Keratinocyte (primary cell): ENCODE results near the gene NTSR1. TPM values are rescaled to one million over a fixed set of nuclear protein-coding genes. Genes with fewer than 3 reads are reported as not detected.

ENCODE experiments used
- DNase-seq: peaks from one replicate; pipeline ENCODE4 v3.0.0-alpha.2; 2011; ENCODE audit warnings: low read depth, missing footprints, low spot score
- FAIRE-seq: peaks from 2 replicates; lab custom pipeline; 2011; peaks lifted over from hg19 to GRCh38; lab: Jason Lieb, UNC
- H2AFZ ChIP-seq: 2 replicates; pipeline ENCODE4 v1.6.0; 2012; ENCODE audit warnings: low read length, control low read depth, inconsistent platforms; ENCODE audit not compliant: control insufficient read depth
- H3K27ac ChIP-seq: 2 replicates; pipeline ENCODE4 v1.5.1; 2011; ENCODE audit warnings: low read length; ENCODE audit not compliant: control insufficient read depth, insufficient read depth
- H3K27me3 ChIP-seq: 3 replicates; pipeline ENCODE4 v1.6.0; 2011; ENCODE audit warnings: low read length; ENCODE audit not compliant: control insufficient read depth, insufficient read depth; ENCODE audit errors: extremely low read depth
- H3K36me3 ChIP-seq, 2 experiments: 2 replicates in 1 of 2; 3 replicates in 1 of 2; pipeline ENCODE4 v1.5.1; 2011; ENCODE audit warnings: low read length in 2 of 2, mild to moderate bottlenecking in 1 of 2; ENCODE audit not compliant: control insufficient read depth in 2 of 2, insufficient read depth in 2 of 2; ENCODE audit errors: extremely low read depth in 1 of 2
- H3K4me1 ChIP-seq: 3 replicates; pipeline ENCODE4 v1.5.1; 2011; ENCODE audit warnings: low read length; ENCODE audit not compliant: control insufficient read depth, insufficient read depth; ENCODE audit errors: extremely low read depth
- H3K4me2 ChIP-seq: 3 replicates; pipeline ENCODE4 v1.6.0; 2011; ENCODE audit warnings: low read depth, low read length; ENCODE audit not compliant: control insufficient read depth, insufficient read depth; ENCODE audit errors: extremely low read depth
- H3K4me3 ChIP-seq, 3 experiments: fragments of 200-600 bp in 1 of 3; sonication (generic) in 1 of 3; 2 replicates in 2 of 3; 3 replicates in 1 of 3; pipeline ENCODE4 v1.5.1; 2011 to 2016; ENCODE audit warnings: low read length in 3 of 3, mild to moderate bottlenecking in 3 of 3, control low read depth in 2 of 3, inconsistent platforms in 1 of 3, low read depth in 1 of 3, mixed read lengths in 1 of 3, mixed run types in 1 of 3, moderate library complexity in 1 of 3; ENCODE audit not compliant: control insufficient read depth in 2 of 3, insufficient read depth in 2 of 3; ENCODE audit errors: extremely low read depth in 1 of 3
- H3K79me2 ChIP-seq: 2 replicates; pipeline ENCODE4 v1.6.0; 2012; ENCODE audit warnings: low read length; ENCODE audit not compliant: control insufficient read depth, insufficient read depth
- H3K9ac ChIP-seq: 3 replicates; pipeline ENCODE4 v1.6.0; 2011; ENCODE audit warnings: low read length; ENCODE audit not compliant: control insufficient read depth, insufficient read depth; ENCODE audit errors: extremely low read depth
- H3K9me1 ChIP-seq: 3 replicates; pipeline ENCODE4 v1.6.0; 2011; ENCODE audit warnings: low read length; ENCODE audit not compliant: control insufficient read depth, insufficient read depth; ENCODE audit errors: extremely low read depth
- H3K9me3 ChIP-seq: 2 replicates; pipeline ENCODE4 v1.5.1; 2012; ENCODE audit warnings: low read depth, low read length; ENCODE audit not compliant: control insufficient read depth
- H4K20me1 ChIP-seq: 3 replicates; pipeline ENCODE4 v1.6.0; 2011; ENCODE audit warnings: low read length; ENCODE audit not compliant: control insufficient read depth, insufficient read depth; ENCODE audit errors: extremely low read depth
- EZH2 ChIP-seq: IDR thresholded peaks from one replicate; pipeline ENCODE4 v1.6.1; 2012; ENCODE audit warnings: inconsistent platforms, mild to moderate bottlenecking, low read length, moderate library complexity
- dilution Hi-C: fragments of 300-500 bp; cut with MboI; formaldehyde crosslinking; loops from one replicate; pipeline ENCODE4 v1.7.0; 2020; ENCODE audit warnings: low sequenced_read_pairs; ENCODE audit not compliant: extremely low pct_ligation_motif_present
- polyA plus RNA-seq, 5 experiments: library from polyadenylated mRNA; depleted of rRNA in 3 of 5; stranded (reverse) in 3 of 5; stranded (forward) in 1 of 5; unstranded in 1 of 5; fragments of >200 nt; gene quantifications; 1 replicate in 1 of 5; 2 replicates in 3 of 5; 3 replicates in 1 of 5; pipeline versions ENCODE4 v1.2.1 to v1.2.3, GENCODE V29; 2011 to 2012; ENCODE audit warnings: missing spikeins in 2 of 5, low read depth in 1 of 5, low replicate concordance in 1 of 5
- TF ChIP-seq, protein P1 (sequence below), 3 experiments: IDR thresholded peaks in 1 of 3; conservative IDR thresholded peaks in 1 of 3; optimal IDR thresholded peaks in 1 of 3; 2 replicates in 2 of 3; 3 replicates in 1 of 3; pipeline versions ENCODE3 to v1.5.1; 2011; ENCODE audit warnings: low read length in 3 of 3, mild to moderate bottlenecking in 3 of 3, moderate library complexity in 2 of 3, control low read depth in 1 of 3, inconsistent platforms in 1 of 3; ENCODE audit not compliant: insufficient read depth in 2 of 3; ENCODE audit errors: extremely low read depth in 1 of 3

Gene NTSR1
- polyA plus RNA-seq, 1 donor (not counting 4 experiments of a cell fraction or from before 2014, with no cell fraction given), result 0.55 TPM

DNA sequence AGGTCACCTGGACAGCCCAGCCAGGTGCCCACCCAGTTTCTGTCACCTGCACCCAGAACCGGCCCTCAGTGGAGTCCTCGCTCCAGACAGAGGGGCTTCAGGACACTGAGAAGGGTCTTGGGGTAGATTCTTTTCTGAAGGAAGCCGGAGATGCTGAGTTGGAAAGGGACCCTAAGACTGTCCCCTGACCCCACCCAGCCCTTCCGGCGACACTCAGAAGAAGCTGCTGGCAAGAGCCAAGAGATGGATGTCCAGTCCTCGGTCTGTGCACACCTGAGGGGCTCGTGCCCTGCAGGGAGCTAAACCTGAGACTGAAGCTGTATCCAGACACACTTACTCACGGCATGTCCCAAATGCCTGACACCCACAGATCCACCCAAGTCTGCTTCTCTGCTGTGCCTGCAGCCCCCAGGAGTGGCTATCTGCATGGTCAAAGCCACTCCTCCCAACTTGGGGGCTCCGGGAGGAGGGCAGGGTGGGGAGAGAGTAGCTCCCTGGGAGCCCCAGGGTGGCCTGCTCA, 20.2 kb downstream of the NTSR1 start:
- Histone ChIP-seq H4K20me1 (no peaks in the 10 kb centered on the region), H3K9ac (no peak overlapping the region), H3K9me3 (no peaks in the 10 kb centered on the region), H3K4me3 (no peak overlapping the region), H3K79me2 (no peaks in the 10 kb centered on the region), H3K36me3 (no peaks in the 10 kb centered on the region), H2AFZ (no peak overlapping the region), H3K4me1 (no peaks in the 10 kb centered on the region), H3K27ac (no peak overlapping the region), H3K27me3 (peaks cover 34% of the 10 kb centered on the region), H3K4me2 (no peak overlapping the region), H3K9me1 (no peaks in the 10 kb centered on the region)
- TF ChIP-seq, protein P1, sequence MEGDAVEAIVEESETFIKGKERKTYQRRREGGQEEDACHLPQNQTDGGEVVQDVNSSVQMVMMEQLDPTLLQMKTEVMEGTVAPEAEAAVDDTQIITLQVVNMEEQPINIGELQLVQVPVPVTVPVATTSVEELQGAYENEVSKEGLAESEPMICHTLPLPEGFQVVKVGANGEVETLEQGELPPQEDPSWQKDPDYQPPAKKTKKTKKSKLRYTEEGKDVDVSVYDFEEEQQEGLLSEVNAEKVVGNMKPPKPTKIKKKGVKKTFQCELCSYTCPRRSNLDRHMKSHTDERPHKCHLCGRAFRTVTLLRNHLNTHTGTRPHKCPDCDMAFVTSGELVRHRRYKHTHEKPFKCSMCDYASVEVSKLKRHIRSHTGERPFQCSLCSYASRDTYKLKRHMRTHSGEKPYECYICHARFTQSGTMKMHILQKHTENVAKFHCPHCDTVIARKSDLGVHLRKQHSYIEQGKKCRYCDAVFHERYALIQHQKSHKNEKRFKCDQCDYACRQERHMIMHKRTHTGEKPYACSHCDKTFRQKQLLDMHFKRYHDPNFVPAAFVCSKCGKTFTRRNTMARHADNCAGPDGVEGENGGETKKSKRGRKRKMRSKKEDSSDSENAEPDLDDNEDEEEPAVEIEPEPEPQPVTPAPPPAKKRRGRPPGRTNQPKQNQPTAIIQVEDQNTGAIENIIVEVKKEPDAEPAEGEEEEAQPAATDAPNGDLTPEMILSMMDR (optimal IDR thresholded peaks at IDR 0.05 in 1 of 3, IDR thresholded peaks at IDR 0.05 in 1 of 3, conservative IDR thresholded peaks at IDR 0.05 in 1 of 3; ENCODE audit: extremely low read depth in 1 of 3, insufficient read depth in 2 of 3, low read length in 3 of 3), result no peak
- TF ChIP-seq EZH2, result no peak
- dilution Hi-C loops, result no loop called here
- FAIRE-seq (no peak), DNase-seq (no peak)

DNA sequence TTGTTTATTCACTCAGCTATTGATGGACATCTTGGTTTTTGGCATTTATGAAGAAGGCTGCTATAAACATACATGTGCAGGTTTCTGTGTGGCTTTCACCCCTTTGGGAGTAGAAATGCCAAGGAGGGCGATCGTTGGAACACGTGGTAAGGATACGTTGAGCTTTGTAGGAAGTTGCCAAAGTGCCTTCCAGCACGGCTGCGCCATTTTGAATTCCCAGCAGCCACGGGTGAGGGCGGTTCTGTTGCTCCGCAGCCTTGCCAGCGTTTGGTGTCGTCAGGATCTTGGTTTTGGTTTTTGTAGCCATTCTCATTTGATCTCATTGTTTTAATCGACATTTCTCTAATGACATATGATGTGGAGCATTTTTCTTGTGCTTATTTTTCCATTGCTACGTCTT, 21.8 kb downstream of the NTSR1 start:
- DNase-seq (no peak), FAIRE-seq (no peak)
- TF ChIP-seq EZH2, result no peak
- TF ChIP-seq, protein P1 (optimal IDR thresholded peaks at IDR 0.05 in 1 of 3, IDR thresholded peaks at IDR 0.05 in 1 of 3, conservative IDR thresholded peaks at IDR 0.05 in 1 of 3; ENCODE audit: extremely low read depth in 1 of 3, insufficient read depth in 2 of 3, low read length in 3 of 3), result no peak
- no peak overlapping the region for H3K27ac ChIP-seq
- H2AFZ ChIP-seq, result no peak overlapping the region
- H3K4me1 ChIP-seq, result peaks cover 10% of the 10 kb centered on the region
- H3K4me3 ChIP-seq, result no peak overlapping the region
- H4K20me1 ChIP-seq, result no peaks in the 10 kb centered on the region
- H3K79me2 ChIP-seq, result no peaks in the 10 kb centered on the region
- H3K9me1 ChIP-seq, result no peaks in the 10 kb centered on the region
- dilution Hi-C loops, result no loop called here
- no peaks in the 10 kb centered on the region for H3K36me3 ChIP-seq
- no peak overlapping the region for H3K4me2 ChIP-seq
- H3K9me3 ChIP-seq, result no peaks in the 10 kb centered on the region
- no peak overlapping the region for H3K9ac ChIP-seq
- peaks cover 25% of the 10 kb centered on the region for H3K27me3 ChIP-seq
